ENCODE data around the gene SYT2.
"Not testable (repeated sequence)": the region's sequence is repeated elsewhere in the genome, so short reads cannot be mapped to it uniquely, and the experiment has no call there.

SYT2 gene

GRCh38 chr1:202639500-202639899 lies 70.8 kb downstream of the SYT2 start:
- DNase-seq (ENCODE audit: low spot score), result no peak

DNA sequence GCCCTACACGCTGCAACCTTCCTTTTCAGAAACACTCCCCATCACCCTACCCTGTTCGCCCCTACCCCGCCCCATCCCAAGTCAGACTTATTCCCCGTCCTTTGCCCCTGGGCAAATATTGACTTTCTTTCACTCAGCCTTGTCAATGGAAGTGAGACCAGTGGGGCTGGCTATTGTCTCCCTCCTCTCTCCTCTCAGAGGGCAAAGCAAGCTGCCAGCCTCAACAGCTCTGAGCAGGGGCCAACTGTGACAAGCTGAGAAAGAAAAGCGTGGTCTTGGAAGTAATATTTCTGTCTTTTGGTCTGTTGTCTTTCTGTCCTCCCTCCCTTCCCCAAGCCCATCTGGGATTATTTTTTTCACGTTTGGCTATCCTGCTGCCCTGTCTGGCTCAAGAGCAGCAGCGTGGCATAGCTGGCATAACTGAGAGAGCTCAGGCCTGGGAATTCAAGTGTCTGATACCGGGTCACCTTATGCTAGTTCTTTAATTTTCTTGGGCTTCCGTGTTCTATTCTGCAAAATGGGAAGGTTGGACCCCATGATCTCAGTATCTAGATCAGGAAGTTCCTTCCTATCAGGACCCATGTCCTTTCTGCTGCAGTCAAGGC lies 71.5 kb downstream of the SYT2 start:
- DNase-seq (ENCODE audit: low spot score), result not testable (repeated sequence)

More at GRCh38 chr1:202639500-202639899, 70.8 kb downstream of the SYT2 start:
- TF ChIP-seq CTCF (IDR thresholded peaks at IDR 0.05; ENCODE audit: extremely low read depth, missing control alignments), result no peak

DNA sequence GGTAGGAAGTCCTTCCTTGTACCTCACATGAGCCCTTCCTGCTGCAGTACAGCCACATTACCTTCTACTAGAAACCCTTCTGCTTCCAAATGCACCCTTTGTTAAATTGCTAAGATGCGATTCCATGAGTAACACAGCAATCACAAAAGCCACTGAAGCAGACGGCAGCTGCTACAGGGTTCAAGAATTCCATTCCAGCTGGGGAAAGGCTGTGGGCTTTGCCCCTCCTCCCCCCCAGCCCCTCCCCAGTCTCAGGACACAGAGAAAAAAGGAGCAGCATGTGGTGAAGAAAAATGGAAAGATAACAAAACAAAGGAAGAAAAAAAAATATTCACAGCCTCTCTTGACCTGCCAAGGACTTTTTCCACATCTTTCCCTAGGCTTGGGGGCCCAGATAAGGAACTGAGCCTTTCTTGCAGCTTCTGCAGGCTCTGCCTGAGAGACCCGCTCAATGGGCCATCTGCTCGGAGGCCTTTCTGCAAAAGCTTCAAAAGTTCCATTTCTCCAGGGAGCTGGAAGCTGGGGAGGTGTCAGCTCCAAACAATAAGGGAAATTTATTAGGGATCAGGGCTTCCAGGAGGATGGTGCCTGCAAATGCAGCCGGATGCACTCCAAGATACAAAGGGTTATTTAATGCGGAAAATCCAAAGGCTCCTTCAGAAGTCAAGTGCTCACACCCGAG lies 72.1 kb downstream of the SYT2 start:
- no peak for DNase-seq (ENCODE audit: low spot score)
- TF ChIP-seq CTCF (IDR thresholded peaks at IDR 0.05; ENCODE audit: extremely low read depth, missing control alignments), result no peak

GRCh38 chr1:202637321-202638018 lies 72.8 kb downstream of the SYT2 start:
- not testable (repeated sequence) for DNase-seq (ENCODE audit: low spot score)

- DNase-seq (ENCODE audit: low spot score), result not testable (repeated sequence)
Observed at GRCh38 chr1:202636171-202636570, 74.1 kb downstream of the SYT2 start.

GRCh38 chr1:202632241-202632640 lies 78.0 kb downstream of the SYT2 start:
- TF ChIP-seq CTCF (IDR thresholded peaks at IDR 0.05; ENCODE audit: extremely low read depth, missing control alignments), result no peak
- no peak for DNase-seq (ENCODE audit: low spot score)

GRCh38 chr1:202631076-202631923 lies 79.0 kb downstream of the SYT2 start:
- no peak for TF ChIP-seq CTCF (IDR thresholded peaks at IDR 0.05; ENCODE audit: extremely low read depth, missing control alignments)
- DNase-seq (ENCODE audit: low spot score), result no peak

DNA sequence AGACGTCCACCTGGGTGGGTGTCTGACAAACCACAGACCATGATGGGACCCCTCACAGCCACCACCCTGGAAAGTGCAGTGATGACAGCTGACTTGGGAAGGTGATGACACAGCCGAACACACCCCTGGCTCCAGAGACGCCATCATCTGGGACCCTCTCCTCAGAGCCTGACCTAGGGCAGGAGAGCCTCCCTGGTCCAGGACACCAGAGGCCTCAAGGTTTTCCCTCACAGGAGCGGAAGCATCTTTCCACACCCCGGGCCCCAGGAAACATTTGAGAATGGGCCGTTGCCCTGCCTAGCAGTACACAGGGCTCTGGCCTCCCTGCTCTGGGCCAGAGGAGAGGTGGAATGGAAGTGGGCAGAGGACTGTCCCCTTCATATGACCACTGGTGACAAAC lies 79.7 kb downstream of the SYT2 start:
- TF ChIP-seq CTCF (IDR thresholded peaks at IDR 0.05; ENCODE audit: extremely low read depth, missing control alignments), result no peak

DNA sequence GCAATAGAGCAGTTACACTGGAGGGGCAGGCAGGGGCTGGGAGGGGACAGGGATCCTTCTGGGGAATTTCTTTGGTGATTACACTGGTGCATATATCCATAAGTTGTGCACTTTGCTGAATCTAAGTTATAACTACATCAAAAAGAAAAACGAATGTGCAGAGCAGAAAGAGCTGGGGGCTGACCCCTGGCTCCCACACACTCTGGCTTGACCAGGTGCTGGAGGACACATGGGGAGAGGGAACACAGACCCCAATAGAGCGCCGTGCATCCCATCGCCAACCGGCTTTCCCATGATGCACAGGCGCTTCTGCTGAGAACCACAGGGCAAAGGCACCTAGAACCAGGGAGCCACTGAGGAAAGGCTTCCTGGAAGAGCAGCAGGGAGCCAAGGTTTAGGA lies 80.2 kb downstream of the SYT2 start:
- not testable (repeated sequence) for DNase-seq (ENCODE audit: low spot score)

More for the DNA sequence above, 79.7 kb downstream of the SYT2 start:
- no peak for DNase-seq (ENCODE audit: low spot score)

DNA sequence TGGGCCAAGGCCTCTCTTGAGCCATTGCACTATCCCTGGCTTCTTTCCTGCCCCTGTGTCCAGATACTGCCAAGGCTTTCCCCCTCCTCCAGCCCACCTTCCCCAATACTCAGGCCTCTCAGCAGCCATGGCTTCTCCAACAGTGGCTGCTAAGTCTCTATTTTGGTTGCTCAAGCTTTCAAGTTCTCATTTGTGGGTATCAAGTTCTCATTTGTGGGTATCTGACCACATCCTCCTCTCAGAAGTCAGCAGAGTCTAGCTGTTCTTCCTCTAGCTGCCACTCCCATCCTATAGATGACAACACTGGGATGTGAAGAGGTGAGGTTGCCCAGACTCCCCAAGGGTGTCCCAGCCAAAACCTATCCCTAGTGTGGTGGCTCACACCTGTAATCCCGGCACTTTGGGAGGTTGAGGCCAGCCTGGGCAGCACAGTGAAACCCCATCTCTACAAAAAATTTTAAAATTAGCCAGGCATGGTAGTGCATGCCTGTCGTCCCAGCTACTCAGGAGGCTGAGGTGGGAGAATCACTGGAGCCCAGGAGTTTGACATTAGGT lies 80.9 kb downstream of the SYT2 start:
- DNase-seq (ENCODE audit: low spot score), result not testable (repeated sequence)
